HepG2 (cell line): ENCODE results near the gene GGA1. TPM values are rescaled to one million over a fixed set of nuclear protein-coding genes. Genes with fewer than 3 reads are reported as not detected.
A peak's percentile ranks its signal among the peaks of the same experiment; 100 is the strongest.

Experiments used
- AGO2 ChIP-seq: fragments of 200-400 bp; formaldehyde crosslinking; optimal IDR thresholded peaks from 2 replicates; pipeline ENCODE3; 2017; ENCODE audit warnings: mild to moderate bottlenecking, low read depth, low read length, moderate library complexity
- CHCHD3 ChIP-seq: sonication (generic); formaldehyde crosslinking; IDR thresholded peaks from 2 replicates; pipeline ENCODE4 v1.8.0; 2022; ENCODE audit warnings: mild to moderate bottlenecking, missing genetic modification reagents, moderate library complexity
- FOXP1 ChIP-seq, 2 experiments: fragments of 450-650 bp in 1 of 2; IDR thresholded peaks; 2 replicates each; pipeline ENCODE4 v1.6.1; 2017 to 2018; ENCODE audit warnings: antibody characterized with exemption in 1 of 2
- GATA4 ChIP-seq: sonication (generic); IDR thresholded peaks from 2 replicates; pipeline ENCODE4 v1.6.1; 2016; ENCODE audit warnings: antibody characterized with exemption, low read depth, borderline replicate concordance
- HBP1 ChIP-seq: IDR thresholded peaks from 2 replicates; pipeline ENCODE4 v1.6.1; 2016; ENCODE audit warnings: low read depth, control low read depth
- HOXA5 ChIP-seq: sonication (generic); formaldehyde crosslinking; IDR thresholded peaks from 2 replicates; pipeline ENCODE4 v1.4.0; 2020; ENCODE audit warnings: missing genetic modification reagents
- JUND ChIP-seq: sonication (generic); formaldehyde crosslinking; IDR thresholded peaks from 2 replicates; pipeline ENCODE4 v1.8.0; 2022; ENCODE audit warnings: mild to moderate bottlenecking, missing genetic modification reagents
- KDM2A ChIP-seq: sonication (generic); formaldehyde crosslinking; IDR thresholded peaks from 2 replicates; pipeline ENCODE4 v1.4.0; 2020; ENCODE audit warnings: low read depth, missing genetic modification reagents, borderline replicate concordance
- LCORL ChIP-seq, 2 experiments: fragments of 450-650 bp in 1 of 2; sonication (generic) in 1 of 2; formaldehyde crosslinking in 1 of 2; IDR thresholded peaks; 2 replicates each; pipeline versions ENCODE4 v1.5.0 to v1.6.1; 2017 to 2020; ENCODE audit warnings: antibody characterized with exemption in 1 of 2, missing genetic modification reagents in 1 of 2
- NAIF1 ChIP-seq: sonication (generic); formaldehyde crosslinking; IDR thresholded peaks from 2 replicates; pipeline ENCODE4 v1.5.0; 2020; ENCODE audit warnings: mild to moderate bottlenecking, missing genetic modification reagents, borderline replicate concordance
- POLR2G ChIP-seq: fragments of 200-400 bp; formaldehyde crosslinking; IDR thresholded peaks from 2 replicates; pipeline ENCODE4 v1.6.1; 2018; ENCODE audit warnings: mild to moderate bottlenecking, low read depth, low read length, moderate library complexity
- TARDBP ChIP-seq: sonication (generic); formaldehyde crosslinking; IDR thresholded peaks from 2 replicates; pipeline ENCODE4 v1.8.0; 2022; ENCODE audit warnings: mild to moderate bottlenecking, missing genetic modification reagents
- TFDP2 ChIP-seq: sonication (generic); formaldehyde crosslinking; IDR thresholded peaks from 2 replicates; pipeline ENCODE4 v1.4.0; 2020; ENCODE audit warnings: missing genetic modification reagents
- TGIF2 ChIP-seq: IDR thresholded peaks from 2 replicates; pipeline ENCODE4 v1.6.1; 2016; ENCODE audit warnings: control low read depth, missing compliant biosample characterization
- ZBTB42 ChIP-seq: sonication (generic); formaldehyde crosslinking; IDR thresholded peaks from 2 replicates; pipeline ENCODE4 v1.5.0; 2020; ENCODE audit warnings: mild to moderate bottlenecking, missing genetic modification reagents
- ZBTB7A ChIP-seq: sonication (generic); formaldehyde crosslinking; IDR thresholded peaks from 2 replicates; pipeline ENCODE4 v1.8.0; 2022; ENCODE audit warnings: mild to moderate bottlenecking, missing genetic modification reagents
- ZFP36 ChIP-seq: fragments of 150-350 bp; IDR thresholded peaks from 2 replicates; pipeline ENCODE4 v1.6.1; 2018; ENCODE audit warnings: borderline replicate concordance, low read length, low read depth; ENCODE audit not compliant: partially characterized antibody
- ZFY ChIP-seq: sonication (generic); formaldehyde crosslinking; IDR thresholded peaks from 2 replicates; pipeline ENCODE4 v1.4.0; 2020; ENCODE audit warnings: missing genetic modification reagents
- ZKSCAN5 ChIP-seq: sonication (generic); formaldehyde crosslinking; IDR thresholded peaks from 2 replicates; pipeline ENCODE4 v1.5.1; 2020; ENCODE audit warnings: mild to moderate bottlenecking, missing genetic modification reagents
- ZNF224 ChIP-seq: sonication (generic); formaldehyde crosslinking; IDR thresholded peaks from 2 replicates; pipeline ENCODE4 v1.5.0; 2020; ENCODE audit warnings: mild to moderate bottlenecking, missing genetic modification reagents
- ZNF232 ChIP-seq: sonication (generic); formaldehyde crosslinking; IDR thresholded peaks from 2 replicates; pipeline ENCODE4 v1.4.0; 2020; ENCODE audit warnings: missing genetic modification reagents, borderline replicate concordance
- ZNF343 ChIP-seq: sonication (generic); formaldehyde crosslinking; IDR thresholded peaks from 2 replicates; pipeline ENCODE4 v1.4.0; 2020; ENCODE audit warnings: mild to moderate bottlenecking, missing genetic modification reagents
- ZNF549 ChIP-seq: sonication (generic); formaldehyde crosslinking; IDR thresholded peaks from 2 replicates; pipeline ENCODE4 v1.5.0; 2020; ENCODE audit warnings: missing genetic modification reagents
- polyA plus RNA-seq, 8 experiments: library from polyadenylated mRNA; depleted of rRNA in 3 of 8; stranded (reverse) in 7 of 8; unstranded in 1 of 8; fragments of >200 nt; fragmentation: Illumina TruSeq in 4 of 8; extraction: Trizol in 4 of 8; gene quantifications; 2 replicates each; pipeline versions ENCODE4 v1.2.1 to v1.2.3, GENCODE V29; 2011 to 2016; ENCODE audit warnings: low read depth in 4 of 8, missing spikeins in 1 of 8, mixed read lengths in 1 of 8; ENCODE audit not compliant: insufficient read depth in 1 of 8
- total RNA-seq, 5 experiments: library from RNA; depleted of rRNA; stranded (reverse); fragments of >200 nt; fragmentation: Illumina TruSeq; extraction: Trizol; gene quantifications; 2 replicates each; pipeline ENCODE4 v1.2.3, GENCODE V29; 2016; ENCODE audit warnings: low read depth in 1 of 5
- TF ChIP-seq, protein P1 (sequence below): sonication (generic); formaldehyde crosslinking; conservative IDR thresholded peaks from 2 replicates; pipeline ENCODE4 v1.8.0; 2022; ENCODE audit warnings: missing genetic modification reagents
- TF ChIP-seq, protein P2 (sequence below): sonication (generic); formaldehyde crosslinking; IDR thresholded peaks from 2 replicates; pipeline ENCODE4 v1.8.1; 2023; ENCODE audit warnings: mild to moderate bottlenecking, missing genetic modification reagents, borderline replicate concordance
- TF ChIP-seq, protein P3 (sequence below): IDR thresholded peaks from 2 replicates; pipeline ENCODE4 v1.6.1; 2016; ENCODE audit warnings: missing compliant biosample characterization, missing genetic modification reagents, borderline replicate concordance

Gene GGA1
- total and polyA plus RNA-seq, 2 of the 13 experiments (the other 11 are each of a cell fraction or from before 2014, with no cell fraction given), result 29.1 to 87.2 TPM

GRCh38 chr22:37657590-37658132 is 49.0 kb downstream of the GGA1 start (continued):
- TF ChIP-seq TARDBP (CRISPR knock-in tag) (peak; percentile 39; the same call in 1 of the 2 replicates), ZNF549 (no peak), HOXA5 (CRISPR knock-in tag) (0 out of 2 replicates have a peak, but pooled peaks have one; percentile 9), ZKSCAN5 (CRISPR knock-in tag) (no peak), ZBTB7A (CRISPR knock-in tag) (no peak), ZFY (no peak), HBP1 (no peak), LCORL (IDR thresholded peaks at IDR 0.05) (no peak), LCORL (CRISPR knock-in tag; IDR thresholded peaks at IDR 0.05) (no peak), ZNF232 (CRISPR knock-in tag) (no peak), AGO2 (no peak), GATA4 (no peak), JUND (CRISPR knock-in tag) (no peak), TGIF2 (CRISPR knock-in tag) (0 out of 2 replicates have a peak, but pooled peaks have one; percentile 36), POLR2G (peak; percentile 29; the same call in 1 of the 2 replicates), ZFP36 (no peak), CHCHD3 (CRISPR knock-in tag) (no peak), KDM2A (peak; percentile 47; the same call in 1 of the 2 replicates), NAIF1 (CRISPR knock-in tag) (no peak), FOXP1 (IDR thresholded peaks at IDR 0.05) (no peak), FOXP1 (CRISPR knock-in tag; IDR thresholded peaks at IDR 0.05) (no peak), ZNF343 (CRISPR knock-in tag) (0 out of 2 replicates have a peak, but pooled peaks have one; percentile 54), TFDP2 (no peak), ZBTB42 (CRISPR knock-in tag) (no peak), ZNF224 (CRISPR knock-in tag) (0 out of 2 replicates have a peak, but pooled peaks have one; percentile 47)
- TF ChIP-seq, protein P1, sequence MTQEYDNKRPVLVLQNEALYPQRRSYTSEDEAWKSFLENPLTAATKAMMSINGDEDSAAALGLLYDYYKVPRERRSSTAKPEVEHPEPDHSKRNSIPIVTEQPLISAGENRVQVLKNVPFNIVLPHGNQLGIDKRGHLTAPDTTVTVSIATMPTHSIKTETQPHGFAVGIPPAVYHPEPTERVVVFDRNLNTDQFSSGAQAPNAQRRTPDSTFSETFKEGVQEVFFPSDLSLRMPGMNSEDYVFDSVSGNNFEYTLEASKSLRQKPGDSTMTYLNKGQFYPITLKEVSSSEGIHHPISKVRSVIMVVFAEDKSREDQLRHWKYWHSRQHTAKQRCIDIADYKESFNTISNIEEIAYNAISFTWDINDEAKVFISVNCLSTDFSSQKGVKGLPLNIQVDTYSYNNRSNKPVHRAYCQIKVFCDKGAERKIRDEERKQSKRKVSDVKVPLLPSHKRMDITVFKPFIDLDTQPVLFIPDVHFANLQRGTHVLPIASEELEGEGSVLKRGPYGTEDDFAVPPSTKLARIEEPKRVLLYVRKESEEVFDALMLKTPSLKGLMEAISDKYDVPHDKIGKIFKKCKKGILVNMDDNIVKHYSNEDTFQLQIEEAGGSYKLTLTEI (CRISPR knock-in tag), result no peak
- TF ChIP-seq, protein P2, sequence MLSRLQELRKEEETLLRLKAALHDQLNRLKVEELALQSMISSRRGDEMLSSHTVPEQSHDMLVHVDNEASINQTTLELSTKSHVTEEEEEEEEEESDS (CRISPR knock-in tag), result 0 out of 2 replicates have a peak, but pooled peaks have one; percentile 72
- TF ChIP-seq, protein P3, sequence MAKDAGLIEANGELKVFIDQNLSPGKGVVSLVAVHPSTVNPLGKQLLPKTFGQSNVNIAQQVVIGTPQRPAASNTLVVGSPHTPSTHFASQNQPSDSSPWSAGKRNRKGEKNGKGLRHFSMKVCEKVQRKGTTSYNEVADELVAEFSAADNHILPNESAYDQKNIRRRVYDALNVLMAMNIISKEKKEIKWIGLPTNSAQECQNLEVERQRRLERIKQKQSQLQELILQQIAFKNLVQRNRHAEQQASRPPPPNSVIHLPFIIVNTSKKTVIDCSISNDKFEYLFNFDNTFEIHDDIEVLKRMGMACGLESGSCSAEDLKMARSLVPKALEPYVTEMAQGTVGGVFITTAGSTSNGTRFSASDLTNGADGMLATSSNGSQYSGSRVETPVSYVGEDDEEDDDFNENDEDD (CRISPR knock-in tag), result no peak
